Stimulated activated naive B cell treated with anti-CD40 and anti-IgM and Interleukin-4, amounts not matched to agents 10 μg/mL and 1 μg/mL and 100 μg/mL, for 72 hours (primary cell): ENCODE measurements around the gene C1orf115.
A peak's percentile ranks its signal among the peaks of the same experiment; 100 is the strongest.
"Not testable (repeated sequence)": the region's sequence is repeated elsewhere in the genome, so short reads cannot be mapped to it uniquely, and the experiment has no call there.

Experiments
- ATAC-seq, 2 donors: fragments of 150-1000 bp; cut with Tn5 transposase; replicated peaks; 2 replicates each; pipeline ENCODE4 v1.10.0; 2021; ENCODE audit warnings: moderate library complexity in 1 of 2
- DNase-seq: peaks from one replicate; pipeline ENCODE4 v3.0.0; 2021
- H3K27ac Mint-ChIP-seq: one replicate; pipeline ENCODE4 v1.8.0; 2022; ENCODE audit warnings: mild to moderate bottlenecking, mixed read lengths
- H3K27me3 Mint-ChIP-seq, 2 donors: one replicate each; pipeline ENCODE4 v1.8.0; 2022; ENCODE audit warnings: mixed read lengths in 2 of 2
- H3K36me3 Mint-ChIP-seq, 2 donors: one replicate each; pipeline ENCODE4 v1.8.0; 2022; ENCODE audit warnings: mixed read lengths in 2 of 2, mild to moderate bottlenecking in 1 of 2
- H3K4me1 Mint-ChIP-seq, 2 donors: one replicate each; pipeline ENCODE4 v1.8.0; 2022; ENCODE audit warnings: mixed read lengths in 2 of 2, mild to moderate bottlenecking in 1 of 2
- H3K4me3 Mint-ChIP-seq, 2 donors: one replicate each; pipeline ENCODE4 v1.8.0; 2022; ENCODE audit warnings: mild to moderate bottlenecking in 2 of 2, mixed read lengths in 2 of 2, moderate library complexity in 1 of 2
- H3K9me3 Mint-ChIP-seq, 2 donors: one replicate each; pipeline ENCODE4 v1.8.0; 2022; ENCODE audit warnings: mixed read lengths in 2 of 2, mild to moderate bottlenecking in 1 of 2

Gene C1orf115

DNA sequence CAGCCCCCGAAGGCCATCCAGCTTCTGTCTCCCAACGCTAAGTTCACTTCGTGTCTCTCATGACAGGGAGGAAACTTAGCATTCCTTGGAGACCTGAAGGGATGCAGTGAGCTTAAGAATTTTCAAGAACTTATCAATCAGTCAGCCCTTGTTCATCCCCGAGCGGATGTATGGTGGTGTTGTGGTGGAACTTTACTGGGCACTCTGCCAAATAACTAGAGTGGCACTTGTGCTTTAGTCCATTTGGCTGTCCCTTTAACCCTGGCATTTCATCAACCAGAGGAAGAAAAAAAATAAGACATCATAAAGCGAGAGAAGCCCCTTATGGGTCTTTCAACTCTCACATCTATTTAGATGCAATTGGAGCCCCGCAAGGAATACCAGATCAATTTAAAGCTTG is 31.1 kb downstream of the C1orf115 start:
- not testable (repeated sequence) for H3K9me3 Mint-ChIP-seq, H3K36me3 Mint-ChIP-seq, ATAC-seq, H3K27ac Mint-ChIP-seq, DNase-seq
- Mint-ChIP-seq H3K4me3 (peak overlapping the region in 1 of 2 donors; percentile 37), H3K4me1 (peaks cover 3 to 14% of the 10 kb centered on the region in 2 donors), H3K27me3 (peaks cover 14 to 16% of the 10 kb centered on the region in 2 donors)

DNA sequence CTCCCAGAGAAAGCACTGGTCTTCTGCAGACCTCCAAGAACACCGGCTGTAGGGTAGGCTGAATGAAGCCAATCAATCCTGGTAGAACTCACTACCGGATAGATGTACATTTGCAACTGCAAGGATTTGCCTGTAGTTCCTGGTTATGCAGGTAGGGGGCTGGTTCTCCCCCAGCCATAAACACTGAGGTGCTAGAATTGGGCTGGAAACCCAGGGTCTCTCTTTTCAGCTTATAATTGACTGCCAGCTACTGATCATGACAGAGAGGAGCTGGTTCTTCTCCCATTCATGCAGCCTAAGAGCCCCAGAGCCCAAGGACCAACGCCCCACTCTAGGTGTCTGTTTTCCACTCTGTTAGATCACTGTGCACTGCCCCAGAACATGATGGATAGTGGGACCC is 36.5 kb downstream of the C1orf115 start:
- H3K4me3 Mint-ChIP-seq, result no peak overlapping the region
- no peak for ATAC-seq
- H3K27me3 Mint-ChIP-seq, result peaks cover 7 to 13% of the 10 kb centered on the region in 2 donors
- DNase-seq, result no peak
- H3K36me3 Mint-ChIP-seq, result peaks cover 0 to 3% of the 10 kb centered on the region in 2 donors
- peaks cover 1 to 2% of the 10 kb centered on the region in 2 donors for H3K4me1 Mint-ChIP-seq
- no peaks in the 10 kb centered on the region for H3K9me3 Mint-ChIP-seq
- no peak overlapping the region for H3K27ac Mint-ChIP-seq

DNA sequence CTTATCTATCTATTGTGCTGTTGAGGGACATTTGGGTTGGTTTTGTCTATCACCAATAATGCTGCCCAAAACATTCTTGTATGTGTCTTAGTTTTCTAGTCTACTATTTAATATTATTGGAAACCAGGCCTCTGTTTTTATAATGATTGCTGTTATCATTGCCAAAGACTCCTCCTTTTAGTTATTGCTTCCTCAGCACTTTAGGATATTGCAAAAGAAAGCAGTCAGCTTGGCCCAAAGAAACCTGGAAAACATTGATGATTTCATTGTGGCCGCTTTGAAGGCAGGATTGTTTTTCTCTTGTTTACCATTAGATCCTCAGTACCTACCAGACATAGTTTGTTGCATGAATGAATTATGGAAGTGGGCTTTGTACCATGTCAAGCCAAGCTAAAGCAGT is 37.4 kb downstream of the C1orf115 start:
- DNase-seq, result no peak
- Mint-ChIP-seq H3K4me3 (no peak overlapping the region), H3K9me3 (no peaks in the 10 kb centered on the region), H3K27ac (no peak overlapping the region), H3K36me3 (peaks cover 0 to 3% of the 10 kb centered on the region in 2 donors), H3K4me1 (peaks cover 3 to 6% of the 10 kb centered on the region in 2 donors), H3K27me3 (peaks cover 7 to 13% of the 10 kb centered on the region in 2 donors)
- no peak for ATAC-seq

DNA sequence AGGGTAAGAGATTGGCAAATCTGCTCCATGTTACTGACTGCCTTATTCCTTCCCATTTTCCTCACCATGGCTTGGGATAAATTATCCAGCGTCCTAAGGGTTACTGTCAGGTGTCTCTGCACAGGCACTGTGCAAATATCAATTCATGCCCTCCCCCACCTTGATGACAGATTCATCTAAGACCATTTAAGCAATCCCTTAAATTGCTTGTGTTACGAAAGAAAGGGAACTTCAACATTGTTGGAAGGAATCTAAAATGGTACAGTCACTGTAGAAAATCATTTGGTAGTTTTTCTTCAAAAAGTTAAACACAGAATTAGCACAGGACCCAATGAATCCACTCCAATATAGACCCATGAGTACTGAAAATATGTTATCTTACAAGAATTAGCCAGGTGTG is 40.3 kb downstream of the C1orf115 start:
- no peaks in the 10 kb centered on the region for H3K9me3 Mint-ChIP-seq
- H3K4me3 Mint-ChIP-seq, result no peak overlapping the region
- DNase-seq (no peak), ATAC-seq (no peak)
- H3K36me3 Mint-ChIP-seq, result peaks cover 0 to 3% of the 10 kb centered on the region in 2 donors
- H3K27me3 Mint-ChIP-seq, result peaks cover 7 to 20% of the 10 kb centered on the region in 2 donors
- H3K27ac Mint-ChIP-seq, result no peak overlapping the region
- H3K4me1 Mint-ChIP-seq, result peaks cover 4 to 28% of the 10 kb centered on the region in 2 donors

GRCh38 chr1:220732137-220732536 is 42.0 kb downstream of the C1orf115 start:
- Mint-ChIP-seq H3K9me3 (no peaks in the 10 kb centered on the region), H3K36me3 (peaks cover 0 to 2% of the 10 kb centered on the region in 2 donors), H3K4me3 (no peak overlapping the region), H3K27me3 (peaks cover 0 to 9% of the 10 kb centered on the region in 2 donors), H3K27ac (no peak overlapping the region), H3K4me1 (peaks cover 4 to 28% of the 10 kb centered on the region in 2 donors)
- ATAC-seq (no peak), DNase-seq (no peak)

DNA sequence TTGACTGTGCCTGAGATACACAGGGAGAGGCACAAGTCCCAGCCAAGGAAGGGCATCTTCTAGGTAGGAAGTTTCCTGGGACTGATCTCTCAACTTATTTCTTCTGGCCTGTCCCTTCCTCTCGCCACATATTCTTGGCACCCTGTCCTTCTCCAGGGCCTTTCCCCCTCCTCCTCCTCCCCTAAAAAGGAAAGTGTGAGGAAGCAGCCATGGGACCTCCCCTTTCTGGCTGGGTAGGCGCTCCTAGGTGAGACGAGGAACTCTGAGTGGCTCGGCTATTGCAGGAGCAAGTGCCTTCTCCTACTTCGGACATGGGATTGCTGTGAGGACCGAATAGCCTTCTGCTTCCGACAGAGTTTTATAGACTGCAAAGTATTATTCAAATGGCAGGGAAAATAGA is 42.5 kb downstream of the C1orf115 start:
- Mint-ChIP-seq H3K4me3 (no peak overlapping the region), H3K27me3 (peaks cover 3 to 7% of the 10 kb centered on the region in 2 donors), H3K4me1 (peaks cover 4 to 28% of the 10 kb centered on the region in 2 donors), H3K9me3 (no peaks in the 10 kb centered on the region), H3K27ac (no peak overlapping the region), H3K36me3 (no peaks in the 10 kb centered on the region)
- ATAC-seq, result peak in 1 of 2 donors; percentile 11
- DNase-seq, result no peak

DNA sequence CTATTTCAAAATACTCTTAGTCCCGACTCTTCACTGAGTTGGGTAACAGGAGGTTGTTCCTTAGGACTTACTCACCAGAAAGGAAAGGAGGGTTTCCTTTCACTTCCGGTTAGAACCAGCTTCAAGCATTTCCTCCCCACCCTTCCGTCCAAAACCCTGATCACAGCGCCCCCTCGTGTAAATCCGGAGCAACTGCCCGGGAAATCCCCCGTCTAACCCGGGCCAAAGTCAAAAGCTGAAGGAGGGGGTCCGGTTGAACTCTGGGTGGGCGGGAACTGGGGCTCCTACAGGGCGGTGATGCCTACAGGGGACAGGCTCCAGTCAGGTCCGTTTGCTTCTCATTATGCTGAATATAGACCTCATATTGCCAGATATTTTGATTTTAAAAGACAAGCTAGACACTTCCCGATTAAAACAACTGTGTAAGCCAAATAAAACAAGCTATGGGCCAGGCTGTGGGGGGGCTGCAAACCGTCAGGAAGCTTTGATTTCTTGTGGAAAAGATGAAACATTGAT is 43.0 kb downstream of the C1orf115 start:
- peaks cover 4 to 28% of the 10 kb centered on the region in 2 donors for H3K4me1 Mint-ChIP-seq
- H3K36me3 Mint-ChIP-seq, result no peaks in the 10 kb centered on the region
- H3K27ac Mint-ChIP-seq, result peak overlapping the region; percentile 10
- no peaks in the 10 kb centered on the region for H3K9me3 Mint-ChIP-seq
- peak overlapping the region; percentile 14 to 59 for H3K4me3 Mint-ChIP-seq
- peaks cover 3 to 7% of the 10 kb centered on the region in 2 donors for H3K27me3 Mint-ChIP-seq
- ATAC-seq (peak; percentile 88 to 90), DNase-seq (peak; percentile 76)

- no peak for DNase-seq
- Mint-ChIP-seq H3K27me3 (peaks cover 7 to 8% of the 10 kb centered on the region in 2 donors), H3K9me3 (no peaks in the 10 kb centered on the region), H3K36me3 (no peaks in the 10 kb centered on the region), H3K4me1 (peaks cover 4 to 28% of the 10 kb centered on the region in 2 donors), H3K4me3 (no peak overlapping the region), H3K27ac (no peak overlapping the region)
- ATAC-seq, result no peak
Observed at GRCh38 chr1:220734571-220735326, 44.6 kb downstream of the C1orf115 start.

DNA sequence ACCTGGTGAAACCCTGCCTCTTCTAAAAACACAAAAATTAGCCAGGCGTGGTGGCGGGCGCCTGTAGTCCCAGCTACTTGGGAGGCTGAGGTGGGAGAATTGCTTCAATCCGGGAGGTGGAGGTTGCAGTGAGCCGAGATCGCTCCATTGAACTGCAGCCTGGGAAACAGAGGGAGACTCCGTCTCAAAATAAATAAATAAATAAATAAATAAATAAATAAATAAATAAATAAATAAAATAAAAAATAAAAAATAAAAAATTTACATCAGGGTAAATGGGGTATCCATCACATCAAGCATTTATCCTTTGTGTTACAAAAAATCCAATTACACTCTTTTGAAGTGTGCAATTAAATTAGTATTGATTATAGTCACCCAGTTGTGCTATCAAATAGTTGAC is 46.1 kb downstream of the C1orf115 start:
- peaks cover 14 to 19% of the 10 kb centered on the region in 2 donors for H3K27me3 Mint-ChIP-seq
- ATAC-seq, H3K36me3 Mint-ChIP-seq, DNase-seq, H3K27ac Mint-ChIP-seq, H3K9me3 Mint-ChIP-seq, H3K4me3 Mint-ChIP-seq: not testable (repeated sequence)
- peaks cover 2 to 28% of the 10 kb centered on the region in 2 donors for H3K4me1 Mint-ChIP-seq

- ATAC-seq (no peak), DNase-seq (no peak)
- no peaks in the 10 kb centered on the region for H3K9me3 Mint-ChIP-seq
- H3K4me3 Mint-ChIP-seq, result no peak overlapping the region
- peaks cover 28 to 35% of the 10 kb centered on the region in 2 donors for H3K27me3 Mint-ChIP-seq
- H3K4me1 Mint-ChIP-seq, result no peaks in the 10 kb centered on the region
- H3K27ac Mint-ChIP-seq, result no peak overlapping the region
- peaks cover 0 to 2% of the 10 kb centered on the region in 2 donors for H3K36me3 Mint-ChIP-seq
Observed at GRCh38 chr1:220741349-220741748, 51.2 kb downstream of the C1orf115 start.

DNA sequence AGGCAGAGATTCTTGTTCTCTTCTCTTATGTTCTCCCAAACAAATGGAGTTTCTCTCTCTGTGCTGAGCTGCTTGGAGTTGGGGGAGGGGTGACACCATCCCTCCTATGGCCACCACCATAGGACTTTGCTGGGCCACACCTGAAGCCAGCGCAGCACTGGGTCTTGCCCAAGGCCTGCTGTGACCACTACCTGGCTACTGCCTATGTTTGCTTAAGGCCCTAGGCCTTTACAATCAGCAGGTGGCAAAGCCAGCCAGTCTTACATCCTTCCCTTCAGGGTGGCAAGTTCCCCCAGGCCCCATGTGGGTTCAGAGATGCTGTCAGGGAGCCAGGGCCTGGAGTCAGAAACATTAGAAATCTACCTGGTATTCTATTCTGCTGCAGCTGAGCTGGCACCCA is 51.7 kb downstream of the C1orf115 start:
- ATAC-seq, result no peak
- Mint-ChIP-seq H3K27ac (no peak overlapping the region), H3K4me1 (no peaks in the 10 kb centered on the region), H3K27me3 (peaks cover 33 to 39% of the 10 kb centered on the region in 2 donors), H3K4me3 (no peak overlapping the region), H3K9me3 (no peaks in the 10 kb centered on the region), H3K36me3 (peaks cover 0 to 2% of the 10 kb centered on the region in 2 donors)
- DNase-seq, result no peak

DNA sequence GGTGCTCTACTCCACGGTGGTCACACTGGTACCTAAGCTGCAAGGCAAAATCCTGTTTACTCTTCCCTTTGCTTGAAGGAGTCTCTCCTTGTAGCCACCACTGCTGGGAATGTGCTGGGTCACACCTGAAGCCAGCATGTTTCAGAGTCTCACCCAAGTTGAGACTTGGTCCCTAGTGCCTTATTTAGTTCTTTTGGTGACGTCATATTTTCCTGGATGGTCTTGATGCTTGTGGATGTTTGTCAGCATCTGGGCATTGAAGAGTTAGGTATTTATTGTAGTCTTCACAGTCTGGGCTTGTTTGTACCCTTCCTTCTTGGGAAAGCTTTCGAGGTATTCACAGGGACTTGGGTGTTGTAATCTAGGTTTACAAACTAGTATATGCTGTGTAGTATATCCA is 52.4 kb downstream of the C1orf115 start:
- no peak for DNase-seq
- no peak overlapping the region for H3K4me3 Mint-ChIP-seq
- no peak overlapping the region for H3K27ac Mint-ChIP-seq
- ATAC-seq, result no peak
- peaks cover 40 to 44% of the 10 kb centered on the region in 2 donors for H3K27me3 Mint-ChIP-seq
- H3K36me3 Mint-ChIP-seq, result peaks cover 0 to 2% of the 10 kb centered on the region in 2 donors
- no peaks in the 10 kb centered on the region for H3K4me1 Mint-ChIP-seq
- H3K9me3 Mint-ChIP-seq, result no peaks in the 10 kb centered on the region

GRCh38 chr1:220746851-220747250 is 56.7 kb downstream of the C1orf115 start:
- peaks cover 46 to 58% of the 10 kb centered on the region in 2 donors for H3K27me3 Mint-ChIP-seq
- no peak overlapping the region for H3K4me3 Mint-ChIP-seq
- H3K4me1 Mint-ChIP-seq, result peaks cover 3 to 17% of the 10 kb centered on the region in 2 donors
- H3K9me3 Mint-ChIP-seq, result no peaks in the 10 kb centered on the region
- ATAC-seq, result no peak
- no peak for DNase-seq
- H3K36me3 Mint-ChIP-seq, result peaks cover 0 to 2% of the 10 kb centered on the region in 2 donors
- H3K27ac Mint-ChIP-seq, result no peak overlapping the region

GRCh38 chr1:220747437-220748088 is 57.4 kb downstream of the C1orf115 start:
- DNase-seq (no peak), ATAC-seq (no peak)
- H3K4me1 Mint-ChIP-seq, result peaks cover 3 to 17% of the 10 kb centered on the region in 2 donors
- no peak overlapping the region for H3K27ac Mint-ChIP-seq
- no peaks in the 10 kb centered on the region for H3K9me3 Mint-ChIP-seq
- peaks cover 49 to 59% of the 10 kb centered on the region in 2 donors for H3K27me3 Mint-ChIP-seq
- peak overlapping the region; percentile 78 to 82 for H3K4me3 Mint-ChIP-seq
- H3K36me3 Mint-ChIP-seq, result peaks cover 0 to 2% of the 10 kb centered on the region in 2 donors
